ENCODE measurements around the gene GASK1B.
A peak's percentile ranks its signal among the peaks of the same experiment; 100 is the strongest.

The GASK1B gene

GRCh38 chr4:158182736-158183135, 9.9 kb upstream of the GASK1B start:
- DNase-seq, result no peak

GRCh38 chr4:158181906-158182305, 9.1 kb upstream of the GASK1B start:
- no peak for DNase-seq

GRCh38 chr4:158179465-158179864, 6.6 kb upstream of the GASK1B start:
- no peak for DNase-seq

- DNase-seq, result no peak
Observed at GRCh38 chr4:158176776-158177175, 4.0 kb upstream of the GASK1B start.

GRCh38 chr4:158176108-158176507, 3.3 kb upstream of the GASK1B start:
- no peak for DNase-seq

GRCh38 chr4:158170691-158171561, 1.9 kb downstream of the GASK1B start:
- DNase-seq, result peak; percentile 11

- no peak for DNase-seq
Observed at GRCh38 chr4:158169931-158170690, 2.7 kb downstream of the GASK1B start.

GRCh38 chr4:158169506-158169905, 3.3 kb downstream of the GASK1B start:
- no peak for DNase-seq

GRCh38 chr4:158168606-158169005, 4.2 kb downstream of the GASK1B start:
- no peak for DNase-seq

GRCh38 chr4:158166701-158167100, 6.1 kb downstream of the GASK1B start:
- no peak for DNase-seq

GRCh38 chr4:158164768-158165213, 8.0 kb downstream of the GASK1B start:
- DNase-seq, result no peak

- no peak for DNase-seq
Observed at GRCh38 chr4:158163941-158164767, 8.7 kb downstream of the GASK1B start.

- DNase-seq, result no peak
Observed at GRCh38 chr4:158162631-158163030, 10.2 kb downstream of the GASK1B start.

GRCh38 chr4:158161551-158162354, 11.1 kb downstream of the GASK1B start:
- DNase-seq, result no peak

- DNase-seq, result no peak
Observed at GRCh38 chr4:158159718-158160094, 13.1 kb downstream of the GASK1B start.

GRCh38 chr4:158159054-158159717, 13.6 kb downstream of the GASK1B start:
- DNase-seq, result peak; percentile 16

- no peak for DNase-seq
Observed at GRCh38 chr4:158157412-158157811, 15.4 kb downstream of the GASK1B start.

GRCh38 chr4:158155656-158156356, 17.0 kb downstream of the GASK1B start:
- DNase-seq, result no peak

GRCh38 chr4:158147151-158147550, 25.7 kb downstream of the GASK1B start:
- DNase-seq, result no peak

GRCh38 chr4:158146736-158147135, 26.1 kb downstream of the GASK1B start:
- DNase-seq, result no peak

GRCh38 chr4:158139086-158139485, 33.7 kb downstream of the GASK1B start:
- DNase-seq, result no peak

Data from activated CD4-positive, alpha-beta T cell treated with anti-CD3 and anti-CD28 coated beads, Interleukin-10, Interleukin-2, amounts not matched to agents 100 ng/mL and 50 ng/mL, durations not matched to agents 16 hours and 8 hours (primary cell).